Measurements from ENCODE around the gene OTUD1.

The OTUD1 gene

DNA sequence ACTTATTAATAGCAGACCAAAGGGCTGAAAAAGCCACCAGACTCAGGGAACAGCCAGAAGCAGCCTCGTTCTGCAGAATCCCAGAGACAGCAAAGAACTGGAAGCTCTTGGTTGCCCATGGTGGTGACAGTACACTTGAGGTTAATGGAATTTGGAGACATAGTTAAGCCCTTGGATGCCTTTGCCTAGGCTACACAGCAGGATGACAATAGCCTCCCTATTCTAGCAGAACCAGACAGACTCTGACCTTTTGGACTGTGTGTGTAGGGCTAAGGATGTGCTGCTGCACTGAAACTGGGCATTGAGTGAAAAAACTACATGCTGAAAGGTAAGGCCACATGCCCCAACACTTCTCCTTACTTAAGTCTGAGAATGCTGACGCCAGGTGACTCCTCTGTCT, 22.7 kb downstream of the OTUD1 start:
- no peak for TF ChIP-seq POLR2AphosphoS5 (IDR thresholded peaks at IDR 0.05; ENCODE audit: low read depth)
- TF ChIP-seq GABPA (IDR thresholded peaks at IDR 0.05; ENCODE audit: low read depth) = no peak
- TF ChIP-seq, protein P1, sequence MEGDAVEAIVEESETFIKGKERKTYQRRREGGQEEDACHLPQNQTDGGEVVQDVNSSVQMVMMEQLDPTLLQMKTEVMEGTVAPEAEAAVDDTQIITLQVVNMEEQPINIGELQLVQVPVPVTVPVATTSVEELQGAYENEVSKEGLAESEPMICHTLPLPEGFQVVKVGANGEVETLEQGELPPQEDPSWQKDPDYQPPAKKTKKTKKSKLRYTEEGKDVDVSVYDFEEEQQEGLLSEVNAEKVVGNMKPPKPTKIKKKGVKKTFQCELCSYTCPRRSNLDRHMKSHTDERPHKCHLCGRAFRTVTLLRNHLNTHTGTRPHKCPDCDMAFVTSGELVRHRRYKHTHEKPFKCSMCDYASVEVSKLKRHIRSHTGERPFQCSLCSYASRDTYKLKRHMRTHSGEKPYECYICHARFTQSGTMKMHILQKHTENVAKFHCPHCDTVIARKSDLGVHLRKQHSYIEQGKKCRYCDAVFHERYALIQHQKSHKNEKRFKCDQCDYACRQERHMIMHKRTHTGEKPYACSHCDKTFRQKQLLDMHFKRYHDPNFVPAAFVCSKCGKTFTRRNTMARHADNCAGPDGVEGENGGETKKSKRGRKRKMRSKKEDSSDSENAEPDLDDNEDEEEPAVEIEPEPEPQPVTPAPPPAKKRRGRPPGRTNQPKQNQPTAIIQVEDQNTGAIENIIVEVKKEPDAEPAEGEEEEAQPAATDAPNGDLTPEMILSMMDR (IDR thresholded peaks at IDR 0.05; ENCODE audit: insufficient read depth, low read length) = no peak
- TF ChIP-seq SPI1 (IDR thresholded peaks at IDR 0.05; ENCODE audit: borderline replicate concordance, low read depth) = no peak
- TF ChIP-seq, protein P2, sequence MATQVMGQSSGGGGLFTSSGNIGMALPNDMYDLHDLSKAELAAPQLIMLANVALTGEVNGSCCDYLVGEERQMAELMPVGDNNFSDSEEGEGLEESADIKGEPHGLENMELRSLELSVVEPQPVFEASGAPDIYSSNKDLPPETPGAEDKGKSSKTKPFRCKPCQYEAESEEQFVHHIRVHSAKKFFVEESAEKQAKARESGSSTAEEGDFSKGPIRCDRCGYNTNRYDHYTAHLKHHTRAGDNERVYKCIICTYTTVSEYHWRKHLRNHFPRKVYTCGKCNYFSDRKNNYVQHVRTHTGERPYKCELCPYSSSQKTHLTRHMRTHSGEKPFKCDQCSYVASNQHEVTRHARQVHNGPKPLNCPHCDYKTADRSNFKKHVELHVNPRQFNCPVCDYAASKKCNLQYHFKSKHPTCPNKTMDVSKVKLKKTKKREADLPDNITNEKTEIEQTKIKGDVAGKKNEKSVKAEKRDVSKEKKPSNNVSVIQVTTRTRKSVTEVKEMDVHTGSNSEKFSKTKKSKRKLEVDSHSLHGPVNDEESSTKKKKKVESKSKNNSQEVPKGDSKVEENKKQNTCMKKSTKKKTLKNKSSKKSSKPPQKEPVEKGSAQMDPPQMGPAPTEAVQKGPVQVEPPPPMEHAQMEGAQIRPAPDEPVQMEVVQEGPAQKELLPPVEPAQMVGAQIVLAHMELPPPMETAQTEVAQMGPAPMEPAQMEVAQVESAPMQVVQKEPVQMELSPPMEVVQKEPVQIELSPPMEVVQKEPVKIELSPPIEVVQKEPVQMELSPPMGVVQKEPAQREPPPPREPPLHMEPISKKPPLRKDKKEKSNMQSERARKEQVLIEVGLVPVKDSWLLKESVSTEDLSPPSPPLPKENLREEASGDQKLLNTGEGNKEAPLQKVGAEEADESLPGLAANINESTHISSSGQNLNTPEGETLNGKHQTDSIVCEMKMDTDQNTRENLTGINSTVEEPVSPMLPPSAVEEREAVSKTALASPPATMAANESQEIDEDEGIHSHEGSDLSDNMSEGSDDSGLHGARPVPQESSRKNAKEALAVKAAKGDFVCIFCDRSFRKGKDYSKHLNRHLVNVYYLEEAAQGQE (IDR thresholded peaks at IDR 0.05; ENCODE audit: insufficient replicate concordance, low read depth) = no peak
- Histone ChIP-seq H3K4me3 (replicated peaks; ENCODE audit: insufficient read depth, low read length) (no peak overlapping the region), H3K27me3 (ENCODE audit: insufficient read depth, poor library complexity, severe bottlenecking) (no peaks in the 10 kb centered on the region), H3K27ac (replicated peaks) (no peak overlapping the region)
- no peak for DNase-seq (ENCODE audit: low read depth in 1 of 2, low spot score in 1 of 2)

DNA sequence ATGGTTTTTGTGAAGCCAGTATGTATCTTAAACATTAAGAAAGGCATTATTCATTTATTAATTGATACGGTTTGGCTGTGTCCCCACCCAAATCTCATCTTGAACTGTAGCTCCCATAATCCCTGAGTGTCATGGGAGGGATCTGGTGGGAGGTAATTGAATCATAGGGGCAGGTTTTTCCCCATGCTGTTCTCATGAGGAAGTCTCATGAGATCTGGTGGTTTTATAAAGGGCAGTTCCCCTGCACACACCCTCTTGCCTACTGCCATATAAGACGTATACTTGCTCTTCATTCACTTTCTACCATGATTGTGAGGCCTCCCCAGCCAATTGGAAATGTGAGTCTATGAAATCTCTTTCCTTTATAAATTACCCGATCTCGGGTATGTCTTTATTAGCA, 28.1 kb downstream of the OTUD1 start:
- Histone ChIP-seq H3K27ac (replicated peaks) (no peak overlapping the region), H3K27me3 (ENCODE audit: insufficient read depth, poor library complexity, severe bottlenecking) (no peaks in the 10 kb centered on the region), H3K4me3 (replicated peaks; ENCODE audit: insufficient read depth, low read length) (no peak overlapping the region)
- TF ChIP-seq, protein P2 (IDR thresholded peaks at IDR 0.05; ENCODE audit: insufficient replicate concordance, low read depth) = no peak
- TF ChIP-seq POLR2AphosphoS5 (IDR thresholded peaks at IDR 0.05; ENCODE audit: low read depth) = no peak
- TF ChIP-seq, protein P1 (IDR thresholded peaks at IDR 0.05; ENCODE audit: insufficient read depth, low read length) = no peak
- no peak for TF ChIP-seq SPI1 (IDR thresholded peaks at IDR 0.05; ENCODE audit: borderline replicate concordance, low read depth)
- TF ChIP-seq GABPA (IDR thresholded peaks at IDR 0.05; ENCODE audit: low read depth) = no peak
- DNase-seq (ENCODE audit: low read depth in 1 of 2, low spot score in 1 of 2) = no peak

DNA sequence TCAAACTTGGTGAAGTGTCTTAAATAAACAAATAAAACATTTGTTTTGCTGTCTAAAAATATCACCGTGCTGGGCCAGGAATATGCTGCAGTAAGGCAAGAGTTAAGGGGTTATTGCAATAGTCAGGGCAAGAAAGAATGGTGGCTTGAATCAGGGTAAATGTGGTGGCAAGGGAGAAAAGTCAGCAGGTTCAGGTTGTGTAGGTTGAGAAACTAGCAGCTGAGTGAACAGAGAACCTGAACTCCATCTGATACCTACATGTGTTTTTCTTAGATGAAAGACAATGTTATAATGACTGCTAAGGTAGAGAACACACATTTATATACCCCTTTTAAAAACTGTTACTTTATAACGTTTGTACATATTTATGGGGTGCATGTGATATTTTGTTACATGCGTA, 28.7 kb downstream of the OTUD1 start:
- no peak overlapping the region for H3K27ac ChIP-seq (replicated peaks)
- no peaks in the 10 kb centered on the region for H3K27me3 ChIP-seq (ENCODE audit: insufficient read depth, poor library complexity, severe bottlenecking)
- H3K4me3 ChIP-seq (replicated peaks; ENCODE audit: insufficient read depth, low read length) = no peak overlapping the region
- no peak for DNase-seq (ENCODE audit: low read depth in 1 of 2, low spot score in 1 of 2)
- TF ChIP-seq POLR2AphosphoS5 (IDR thresholded peaks at IDR 0.05; ENCODE audit: low read depth) = no peak
- no peak for TF ChIP-seq GABPA (IDR thresholded peaks at IDR 0.05; ENCODE audit: low read depth)
- TF ChIP-seq, protein P1 (IDR thresholded peaks at IDR 0.05; ENCODE audit: insufficient read depth, low read length) = no peak
- TF ChIP-seq SPI1 (IDR thresholded peaks at IDR 0.05; ENCODE audit: borderline replicate concordance, low read depth) = no peak
- TF ChIP-seq, protein P2 (IDR thresholded peaks at IDR 0.05; ENCODE audit: insufficient replicate concordance, low read depth) = no peak

All from HL-60 (cell line).